GM18505 (cell line): Measurements from ENCODE around the gene TMEM50A.
"Not testable (repeated sequence)": the region's sequence is repeated elsewhere in the genome, so short reads cannot be mapped to it uniquely, and the experiment has no call there.

Experiments used
- ATAC-seq: cut with Tn5 transposase; IDR thresholded peaks from one replicate; pipeline ENCODE4 v1.9.1; 2021; ENCODE audit not compliant: unreplicated experiment
- POLR2A ChIP-seq: IDR thresholded peaks from 4 replicates; pipeline ENCODE4 v1.6.1; 2011; ENCODE audit warnings: borderline replicate concordance; ENCODE audit not compliant: insufficient read depth, insufficient read length; ENCODE audit errors: extremely low read depth

The TMEM50A gene

DNA sequence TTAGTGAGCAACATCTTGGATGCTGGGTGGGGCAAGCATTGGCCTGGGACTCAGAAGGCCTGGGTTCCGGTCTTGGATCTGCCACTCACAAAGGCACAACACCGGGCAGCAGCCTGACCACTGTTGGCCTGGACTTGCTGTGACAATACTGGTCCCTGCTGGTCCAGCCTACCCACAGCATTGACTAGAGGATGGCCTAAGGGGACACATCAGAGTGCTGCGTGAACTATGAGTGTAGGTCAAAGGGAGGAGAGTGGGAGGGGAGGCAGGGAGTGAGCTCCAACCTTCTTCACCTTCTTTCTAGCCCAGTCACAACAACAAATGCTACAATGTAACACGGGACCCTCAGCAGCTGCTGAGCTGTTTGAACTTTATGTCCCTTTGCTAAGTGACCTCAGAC, 31.1 kb downstream of the TMEM50A start:
- ATAC-seq = no peak
- TF ChIP-seq POLR2A = no peak

DNA sequence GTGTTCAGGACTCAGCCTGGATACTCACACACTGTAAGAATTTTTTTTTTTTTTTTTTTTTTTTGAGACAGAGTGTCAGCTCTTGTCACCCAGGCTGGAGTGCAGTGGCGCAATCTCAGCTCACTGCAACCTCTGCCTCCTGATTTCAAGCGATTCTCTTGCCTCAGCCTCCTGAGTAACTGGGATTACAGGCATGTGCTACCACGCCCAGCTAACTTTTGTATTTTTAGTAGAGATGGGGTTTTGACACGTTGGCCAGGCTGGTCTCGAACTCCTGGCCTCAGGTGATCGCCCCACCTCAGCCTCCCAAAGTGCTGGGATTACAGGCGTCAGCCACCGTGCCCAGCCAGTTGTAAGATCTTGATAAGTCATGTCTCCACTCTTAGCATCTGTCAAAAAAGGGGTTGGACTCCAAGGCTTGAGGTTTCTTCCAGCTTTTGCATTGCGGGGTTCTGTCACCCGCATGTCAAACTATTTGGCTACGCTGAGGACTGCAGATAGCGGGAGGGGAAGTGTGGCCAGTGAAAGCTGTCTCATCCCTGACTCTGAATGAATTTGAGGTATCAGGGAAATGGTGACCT, 31.6 kb downstream of the TMEM50A start:
- not testable (repeated sequence) for ATAC-seq

DNA sequence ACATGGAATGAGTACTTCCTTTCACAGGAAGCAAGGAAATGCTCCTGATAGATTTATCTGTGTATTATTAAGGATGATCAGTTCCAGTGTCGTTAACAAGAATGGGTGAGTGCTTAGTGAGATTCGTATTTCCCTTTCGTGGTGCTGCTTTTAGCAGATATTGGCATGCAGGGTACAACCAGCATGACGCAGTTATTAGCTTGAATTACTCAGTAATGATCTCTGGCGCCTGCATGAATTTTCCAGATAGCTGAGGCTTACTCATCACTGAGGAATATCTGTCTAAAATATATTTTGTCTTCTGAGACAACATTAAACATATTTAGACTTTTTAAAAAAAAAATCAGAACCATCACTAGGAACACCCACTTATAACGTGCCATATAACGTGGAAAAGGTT, 33.6 kb downstream of the TMEM50A start:
- ATAC-seq = not testable (repeated sequence)

DNA sequence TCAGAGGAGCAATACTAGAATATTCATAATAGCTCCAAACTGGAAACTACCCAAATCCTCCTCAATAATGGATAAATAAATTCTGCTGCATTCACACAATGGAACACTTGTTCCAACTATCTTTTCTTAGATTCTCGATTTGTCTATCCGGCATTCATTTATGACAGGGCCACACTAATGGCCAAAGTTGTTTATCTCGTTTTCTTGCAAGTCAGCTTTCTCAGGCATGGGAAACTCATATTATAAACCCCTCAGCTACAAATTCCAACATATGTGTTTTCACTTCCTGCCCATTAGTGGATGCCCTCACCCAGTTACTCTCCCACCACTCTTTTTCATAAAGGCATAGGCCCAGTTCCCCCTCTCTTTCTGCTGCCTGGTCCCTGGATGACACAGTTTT, 40.2 kb downstream of the TMEM50A start:
- ATAC-seq = not testable (repeated sequence)

DNA sequence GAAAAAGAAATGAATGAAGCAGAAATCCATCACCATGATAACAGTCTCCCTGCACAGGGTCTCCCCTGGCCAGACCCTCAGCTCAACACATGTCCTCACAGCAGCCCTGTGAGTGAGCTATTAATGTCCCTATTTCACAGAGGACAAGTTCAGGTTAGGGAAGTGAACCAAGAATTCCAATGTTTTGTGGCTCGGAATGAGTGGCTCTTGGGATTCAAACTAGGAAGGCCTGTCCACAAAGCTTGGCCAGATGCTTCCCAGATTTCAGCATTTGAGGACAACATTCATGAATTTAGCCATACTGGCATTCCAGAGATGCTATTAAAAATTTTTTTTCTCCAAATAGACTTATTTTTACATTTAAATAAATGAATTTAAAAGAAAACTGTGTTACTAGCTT, 44.4 kb downstream of the TMEM50A start:
- ATAC-seq = not testable (repeated sequence)

DNA sequence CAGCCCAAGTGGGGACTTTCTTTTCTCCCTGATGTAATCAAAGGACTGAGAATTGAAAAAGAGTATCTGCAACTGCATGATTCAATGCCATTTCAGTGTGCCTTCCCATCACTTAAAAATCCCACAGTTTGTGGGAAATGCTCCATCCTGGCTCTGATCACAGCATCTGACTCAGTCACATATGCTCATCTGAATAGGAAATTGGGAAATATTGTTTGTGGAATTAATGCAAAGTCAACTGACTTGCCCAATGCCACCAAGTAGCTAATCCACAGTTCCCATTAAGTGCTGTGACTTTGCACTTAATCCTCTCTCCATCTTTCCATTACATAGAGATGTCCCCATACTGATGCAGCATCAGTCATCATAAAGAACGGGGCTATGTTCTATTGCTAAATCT, 45.0 kb downstream of the TMEM50A start:
- not testable (repeated sequence) for ATAC-seq

DNA sequence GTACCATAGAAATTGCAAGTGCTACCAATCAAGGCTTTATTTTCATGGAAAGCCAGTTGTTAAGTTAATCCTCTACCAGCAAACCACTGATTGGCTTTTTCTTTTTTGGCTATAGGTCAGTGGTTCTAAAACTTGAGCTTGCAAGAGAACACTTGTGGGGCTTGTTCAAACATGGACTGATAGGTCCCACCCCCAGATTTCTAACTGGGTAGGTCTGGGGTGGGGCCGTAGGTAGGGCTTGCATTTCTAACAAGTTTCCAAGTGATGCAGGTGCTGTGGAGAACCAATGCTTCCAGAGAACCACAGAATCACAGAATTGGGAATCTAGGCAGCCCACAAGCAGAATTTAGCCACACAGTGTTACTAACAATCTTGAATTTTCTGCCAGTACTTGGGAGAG, 45.7 kb downstream of the TMEM50A start:
- not testable (repeated sequence) for ATAC-seq

DNA sequence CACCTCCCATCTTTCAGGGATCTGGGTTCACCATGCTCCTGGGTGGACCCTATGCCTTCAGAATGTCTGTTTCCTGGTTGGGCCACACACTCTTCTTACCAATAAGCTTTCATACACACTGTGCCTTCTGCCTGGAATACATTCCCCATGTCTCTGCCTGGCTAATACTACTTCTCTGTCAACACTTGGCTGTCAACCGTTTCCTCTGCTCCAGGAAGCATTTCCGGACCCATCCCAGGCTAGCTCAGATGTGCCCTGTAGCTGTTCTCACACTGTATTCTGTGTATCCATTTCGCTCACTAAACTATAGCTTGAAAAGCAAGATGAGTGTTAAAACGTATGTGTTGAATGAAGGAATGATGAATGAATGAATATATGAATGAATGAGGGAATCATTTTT, 49.0 kb downstream of the TMEM50A start:
- ATAC-seq = not testable (repeated sequence)

DNA sequence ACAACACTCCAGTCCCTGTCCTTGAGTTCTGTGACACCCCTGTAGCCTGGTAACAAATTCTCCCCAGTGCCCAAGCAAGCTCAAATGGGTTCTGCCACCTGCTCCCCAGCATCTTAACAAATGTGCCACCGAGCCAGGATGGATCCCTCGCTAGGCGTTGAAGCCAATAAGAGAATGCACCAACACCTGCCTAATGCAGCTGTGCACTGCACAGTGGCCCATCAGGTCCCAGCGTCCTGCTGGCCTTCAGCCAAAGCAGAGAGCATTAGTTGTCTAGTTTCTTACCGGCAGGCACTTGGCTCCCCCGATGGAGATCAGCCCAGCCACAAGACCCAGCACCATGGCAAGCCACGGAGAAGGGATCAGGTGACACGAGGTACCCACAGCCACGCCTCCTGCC, 50.6 kb downstream of the TMEM50A start:
- ATAC-seq = not testable (repeated sequence)

DNA sequence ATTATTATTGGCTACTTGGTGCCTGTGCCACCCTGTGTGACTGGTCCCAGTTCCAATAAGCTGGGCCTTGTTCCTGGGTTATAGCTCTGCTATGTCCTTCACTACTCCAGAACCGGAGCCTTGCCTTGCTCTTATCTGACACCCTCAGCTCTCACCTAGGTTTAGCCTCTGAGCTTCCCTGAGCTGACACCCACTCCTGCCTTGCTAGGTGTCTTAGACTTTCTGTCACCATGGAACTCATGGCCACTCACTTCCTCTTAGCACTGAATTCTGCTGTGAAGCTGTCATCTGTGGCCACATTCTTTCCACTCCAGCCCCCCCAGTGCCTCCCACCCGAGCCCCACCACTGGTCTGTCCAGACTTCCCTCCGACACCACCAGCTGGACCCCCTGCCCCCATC, 51.6 kb downstream of the TMEM50A start:
- ATAC-seq = not testable (repeated sequence)

DNA sequence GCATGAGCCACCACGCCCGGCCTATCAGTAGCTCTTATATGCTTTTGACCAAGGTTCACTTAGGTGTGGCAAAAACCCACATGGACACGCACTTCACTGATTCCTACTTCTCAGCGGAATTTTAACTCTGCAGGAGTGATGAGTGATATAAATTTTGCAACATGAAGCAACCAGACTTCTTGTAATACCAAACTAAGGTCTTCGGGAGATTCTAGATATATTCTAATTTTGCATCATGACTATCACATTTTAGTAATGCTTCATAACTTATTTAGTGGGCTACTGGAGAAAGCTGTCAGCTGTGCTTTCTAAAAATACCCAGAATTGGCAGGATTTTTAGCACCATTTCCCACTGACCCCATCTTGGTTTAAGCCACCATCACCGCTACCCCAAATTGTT, 54.7 kb downstream of the TMEM50A start:
- no peak for TF ChIP-seq POLR2A
- ATAC-seq = no peak

DNA sequence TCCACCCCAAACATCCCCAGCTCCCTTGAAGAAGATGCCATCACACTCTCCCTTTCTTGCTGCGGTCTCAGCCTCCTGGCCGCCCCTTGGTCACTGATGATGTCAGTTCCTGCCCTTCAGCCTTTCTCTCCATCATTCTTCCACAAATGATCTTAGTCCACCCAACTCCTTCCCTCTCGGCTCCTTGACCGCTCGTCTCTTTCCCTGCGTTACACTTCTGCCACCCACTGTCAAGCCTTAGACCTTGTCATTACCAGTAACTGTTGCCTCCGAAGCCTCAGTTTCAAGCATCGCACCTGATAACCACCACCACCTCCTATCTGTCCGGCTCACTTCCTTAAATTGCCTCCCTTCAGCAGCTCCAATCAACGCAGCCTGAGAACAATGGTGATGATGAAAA, 59.4 kb downstream of the TMEM50A start:
- not testable (repeated sequence) for ATAC-seq

DNA sequence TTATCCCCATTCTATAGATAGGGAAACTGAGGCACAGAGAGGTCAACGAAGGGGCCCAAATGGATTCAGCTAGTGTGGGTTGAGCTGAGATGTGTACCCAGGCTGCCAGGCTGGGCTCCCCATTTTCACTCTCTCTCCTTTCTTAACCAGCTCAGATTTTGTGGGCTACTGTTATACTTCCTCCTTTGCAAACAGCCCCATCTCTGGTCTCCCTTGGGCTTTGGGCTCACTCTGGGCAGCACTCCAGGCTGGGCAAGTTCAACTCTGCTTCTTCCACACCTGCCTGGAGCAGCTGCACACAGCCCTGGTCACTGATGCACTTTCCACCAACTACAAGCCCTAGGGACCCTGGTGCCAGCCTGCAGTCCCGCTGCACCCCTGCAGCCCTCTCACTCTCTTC, 59.9 kb downstream of the TMEM50A start:
- not testable (repeated sequence) for ATAC-seq

DNA sequence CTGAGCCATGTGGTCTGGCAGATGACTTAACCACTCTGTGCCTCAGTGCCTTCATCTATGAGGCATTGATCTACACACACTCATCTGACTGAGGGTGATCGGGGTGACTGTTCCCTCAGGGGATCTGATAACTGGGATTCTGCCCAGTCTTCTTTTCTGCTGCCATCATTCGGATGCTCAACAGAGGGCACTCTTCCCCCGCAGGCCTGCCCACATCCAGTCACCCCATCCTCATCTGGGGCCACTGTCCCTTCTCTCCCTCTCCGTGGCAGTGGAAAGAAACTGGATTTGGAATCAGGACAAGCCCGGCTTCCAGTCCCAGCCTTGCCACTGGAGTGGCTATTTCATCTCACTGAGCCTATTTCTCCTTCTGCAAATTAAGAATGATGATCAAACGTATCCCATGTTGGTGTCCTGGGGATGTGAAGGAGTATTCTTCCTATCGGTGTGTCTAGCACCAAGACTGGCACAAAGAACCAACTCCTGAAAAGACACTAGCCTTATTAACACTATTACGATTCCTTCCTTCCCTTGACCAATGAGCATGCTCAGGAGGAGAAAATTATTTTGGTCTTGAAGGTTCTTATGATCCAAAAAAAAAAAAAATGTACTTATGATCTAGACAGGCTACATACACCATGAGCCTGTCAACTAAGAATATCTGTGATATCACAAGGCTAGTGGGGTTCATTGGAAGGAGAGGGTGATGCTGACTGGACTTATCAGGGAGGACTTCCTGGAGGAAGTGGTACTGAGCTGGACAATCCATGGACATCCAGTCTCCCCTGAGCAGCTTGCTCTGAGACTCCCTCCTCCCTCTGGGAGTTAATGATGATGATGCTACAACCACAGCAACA, 65.0 kb downstream of the TMEM50A start:
- ATAC-seq = not testable (repeated sequence)

DNA sequence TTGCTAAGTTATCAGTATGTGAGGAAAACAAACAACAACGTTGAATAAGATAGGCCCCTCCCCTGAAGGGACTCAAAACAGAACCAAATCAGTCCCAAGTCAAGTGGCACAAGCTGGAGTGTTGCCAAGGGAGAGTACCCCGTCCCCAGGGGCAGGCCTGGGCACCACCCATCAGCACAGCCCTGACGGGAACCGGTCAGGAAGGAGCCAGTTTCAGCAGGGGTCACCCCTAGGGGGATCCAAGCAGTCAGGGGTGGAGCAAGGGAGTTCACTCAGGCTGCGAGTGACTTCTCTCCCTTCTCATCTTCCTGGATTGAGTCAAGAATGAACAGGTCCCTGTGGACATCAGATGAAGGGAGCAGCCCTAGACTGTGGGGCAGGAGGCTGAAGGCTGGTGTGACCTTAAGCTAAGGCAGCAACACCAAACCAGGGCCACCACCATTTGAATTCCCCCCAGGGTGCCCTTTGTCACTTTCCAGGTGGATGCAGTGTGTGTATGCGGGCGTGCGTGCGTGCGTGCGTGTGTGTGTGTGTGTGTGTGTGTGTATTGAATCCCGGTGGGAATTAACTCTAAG, 67.7 kb downstream of the TMEM50A start:
- not testable (repeated sequence) for ATAC-seq

DNA sequence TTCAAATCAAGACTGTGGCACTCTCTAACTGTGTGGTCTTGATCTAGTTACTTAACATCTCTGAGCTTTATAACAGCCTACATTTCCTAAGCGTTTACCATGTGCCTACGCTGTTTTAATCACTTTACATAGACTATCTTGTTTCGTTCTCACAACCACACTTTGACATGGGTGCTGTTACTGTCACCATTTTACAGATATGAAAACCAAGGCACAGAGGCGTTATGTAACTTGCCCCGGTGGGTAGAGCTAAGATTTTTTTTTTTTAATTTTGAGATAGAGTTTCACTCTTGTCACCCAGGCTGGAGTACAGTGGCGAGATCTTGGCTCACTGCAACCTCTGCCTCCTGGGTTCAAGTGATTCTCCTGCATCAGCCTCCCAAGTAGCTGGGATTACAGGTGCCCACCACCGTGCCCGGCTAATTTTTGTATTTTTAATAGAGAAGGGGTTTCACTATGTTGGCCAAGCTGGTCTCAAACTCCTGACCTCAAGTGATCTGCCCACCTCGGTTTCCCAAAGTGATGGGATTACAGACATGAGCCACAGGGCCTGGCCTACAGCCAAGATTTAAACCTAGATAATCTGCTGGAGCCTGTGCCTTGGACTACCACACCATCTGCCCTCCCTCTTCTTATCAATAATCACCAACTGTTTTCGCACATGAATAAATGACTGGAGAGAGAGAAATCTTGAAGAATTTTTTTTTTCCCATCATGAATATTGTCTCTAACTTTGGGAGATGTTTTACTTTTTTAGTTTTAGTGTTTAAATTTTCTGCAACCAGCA, 71.7 kb downstream of the TMEM50A start:
- not testable (repeated sequence) for ATAC-seq
